ENCODE measurements around the gene RABGAP1L. TPM values are rescaled to one million over a fixed set of nuclear protein-coding genes. Genes with fewer than 3 reads are reported as not detected.

The RABGAP1L gene
- total and polyA plus RNA-seq, 2 donors (not counting 3 experiments of a cell fraction or from before 2014, with no cell fraction given): 6.4 to 22.2 TPM

DNA sequence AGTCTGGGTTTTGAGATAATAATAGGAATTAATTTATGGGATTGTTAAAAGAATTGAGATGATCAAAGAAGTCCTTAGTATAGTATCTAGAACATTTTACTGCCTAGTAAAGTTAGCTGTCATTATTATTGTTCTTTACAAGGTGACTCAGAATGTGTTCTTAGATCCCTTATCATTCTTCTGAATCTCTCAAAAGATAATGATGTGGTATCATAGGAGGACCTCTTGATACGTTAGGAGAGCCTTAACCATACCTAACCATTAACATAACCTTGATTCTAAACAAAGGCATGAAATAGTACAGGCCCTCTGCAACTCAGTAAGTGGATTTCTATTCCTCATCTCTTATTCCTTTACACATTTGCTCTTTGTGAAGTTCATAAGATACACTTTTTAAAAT lies 593.8 kb downstream of the RABGAP1L start:
- H3K4me3 ChIP-seq (replicated peaks in 1 of 3; ENCODE audit: insufficient read depth in 1 of 3, low read depth in 1 of 3, low read length in 3 of 3): no peak overlapping the region
- no peaks in the 10 kb centered on the region for H3K4me1 ChIP-seq (ENCODE audit: control insufficient read depth, extremely low read depth, insufficient read depth, low read length)
- dilution Hi-C loops (cut with MboI; ENCODE audit: extremely low pct_ligation_motif_present, low sequenced_read_pairs): no loop called here
- BruUV-seq (replicated peaks): no TSS peak
- no peaks in the 10 kb centered on the region for H3K36me3 ChIP-seq (ENCODE audit: control insufficient read depth in 2 of 2, extremely low read depth in 1 of 2, insufficient read depth in 2 of 2, low read length in 2 of 2)
- ChIA-PET CTCF (no interaction called here), POLR2A (no interaction called here)
- H3K27ac ChIP-seq (ENCODE audit: insufficient read depth, low read depth, low read length): no peak overlapping the region
- TF ChIP-seq, protein P1, sequence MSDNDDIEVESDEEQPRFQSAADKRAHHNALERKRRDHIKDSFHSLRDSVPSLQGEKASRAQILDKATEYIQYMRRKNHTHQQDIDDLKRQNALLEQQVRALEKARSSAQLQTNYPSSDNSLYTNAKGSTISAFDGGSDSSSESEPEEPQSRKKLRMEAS (IDR thresholded peaks at IDR 0.05; ENCODE audit: insufficient read depth, insufficient read length): no peak
- no peak for TF ChIP-seq JUN (IDR thresholded peaks at IDR 0.05; ENCODE audit: borderline replicate concordance, insufficient read depth, insufficient read length, low read depth)
- no peaks in the 10 kb centered on the region for H3K27me3 ChIP-seq (ENCODE audit: control insufficient read depth in 2 of 2, insufficient read depth in 2 of 2, low read length in 2 of 2)
- intact Hi-C loops (cut with micrococcal nuclease): no loop called here
- no peak overlapping the region for H3K9ac ChIP-seq (replicated peaks; ENCODE audit: extremely low read depth, insufficient read depth, low read length)
- no peaks in the 10 kb centered on the region for H4K20me1 ChIP-seq (replicated peaks; ENCODE audit: control insufficient read depth, extremely low read depth, insufficient read depth, low read length)
- DNase-seq (ENCODE audit: low read depth, low spot score): no peak
- no peaks in the 10 kb centered on the region for H3K9me3 ChIP-seq (replicated peaks; ENCODE audit: control insufficient read depth, insufficient read depth, low read length)
- no peaks in the 10 kb centered on the region for H3K79me2 ChIP-seq (ENCODE audit: control insufficient read depth, insufficient read depth, low read length)
- H3K9me1 ChIP-seq (replicated peaks; ENCODE audit: control insufficient read depth, extremely low read depth, insufficient read depth, low read length): no peaks in the 10 kb centered on the region
- no peak overlapping the region for H2AFZ ChIP-seq (ENCODE audit: low read depth, low read length)
- H3K4me2 ChIP-seq (ENCODE audit: insufficient read depth, low read length): no peak overlapping the region
- no peak for FAIRE-seq

DNA sequence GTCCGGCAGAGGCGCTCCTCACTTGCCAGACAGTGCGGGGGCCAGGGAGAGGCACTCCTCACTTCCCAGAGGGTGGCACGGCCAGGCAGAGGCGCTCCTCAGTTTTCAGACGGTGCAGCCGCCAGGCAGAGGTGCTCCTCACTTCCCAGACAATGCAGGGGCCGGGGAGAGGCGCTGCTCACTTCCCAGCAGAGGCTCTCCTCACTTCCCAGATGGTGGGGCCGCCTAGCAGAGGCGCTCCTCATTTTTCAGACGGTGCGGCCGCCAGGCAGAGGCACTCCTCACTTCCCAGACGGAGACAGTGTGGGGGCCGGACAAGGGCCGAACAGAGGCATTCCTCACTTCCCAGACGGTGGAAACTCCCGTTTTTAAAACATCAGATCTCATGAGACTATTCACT lies 602.0 kb downstream of the RABGAP1L start:
- dilution Hi-C loops (cut with MboI; ENCODE audit: extremely low pct_ligation_motif_present, low sequenced_read_pairs): no loop called here
- DNase-seq (ENCODE audit: low read depth, low spot score) (no peak), FAIRE-seq (no peak)
- BruUV-seq (replicated peaks): no TSS peak
- CTCF ChIA-PET: no interaction called here
- no peak overlapping the region for H3K4me3 ChIP-seq (replicated peaks in 1 of 3; ENCODE audit: insufficient read depth in 1 of 3, low read depth in 1 of 3, low read length in 3 of 3)
- H3K36me3 ChIP-seq (ENCODE audit: control insufficient read depth in 2 of 2, extremely low read depth in 1 of 2, insufficient read depth in 2 of 2, low read length in 2 of 2): no peaks in the 10 kb centered on the region
- H3K9ac ChIP-seq (replicated peaks; ENCODE audit: extremely low read depth, insufficient read depth, low read length): no peak overlapping the region
- H4K20me1 ChIP-seq (replicated peaks; ENCODE audit: control insufficient read depth, extremely low read depth, insufficient read depth, low read length): no peaks in the 10 kb centered on the region
- intact Hi-C loops (cut with micrococcal nuclease): no loop called here
- no peaks in the 10 kb centered on the region for H3K9me3 ChIP-seq (replicated peaks; ENCODE audit: control insufficient read depth, insufficient read depth, low read length)
- TF ChIP-seq, protein P1 (IDR thresholded peaks at IDR 0.05; ENCODE audit: insufficient read depth, insufficient read length): no peak
- no peak for TF ChIP-seq POLR2A (IDR thresholded peaks at IDR 0.05; ENCODE audit: low read depth, low read length)
- TF ChIP-seq, protein P2, sequence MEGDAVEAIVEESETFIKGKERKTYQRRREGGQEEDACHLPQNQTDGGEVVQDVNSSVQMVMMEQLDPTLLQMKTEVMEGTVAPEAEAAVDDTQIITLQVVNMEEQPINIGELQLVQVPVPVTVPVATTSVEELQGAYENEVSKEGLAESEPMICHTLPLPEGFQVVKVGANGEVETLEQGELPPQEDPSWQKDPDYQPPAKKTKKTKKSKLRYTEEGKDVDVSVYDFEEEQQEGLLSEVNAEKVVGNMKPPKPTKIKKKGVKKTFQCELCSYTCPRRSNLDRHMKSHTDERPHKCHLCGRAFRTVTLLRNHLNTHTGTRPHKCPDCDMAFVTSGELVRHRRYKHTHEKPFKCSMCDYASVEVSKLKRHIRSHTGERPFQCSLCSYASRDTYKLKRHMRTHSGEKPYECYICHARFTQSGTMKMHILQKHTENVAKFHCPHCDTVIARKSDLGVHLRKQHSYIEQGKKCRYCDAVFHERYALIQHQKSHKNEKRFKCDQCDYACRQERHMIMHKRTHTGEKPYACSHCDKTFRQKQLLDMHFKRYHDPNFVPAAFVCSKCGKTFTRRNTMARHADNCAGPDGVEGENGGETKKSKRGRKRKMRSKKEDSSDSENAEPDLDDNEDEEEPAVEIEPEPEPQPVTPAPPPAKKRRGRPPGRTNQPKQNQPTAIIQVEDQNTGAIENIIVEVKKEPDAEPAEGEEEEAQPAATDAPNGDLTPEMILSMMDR (IDR thresholded peaks at IDR 0.05; ENCODE audit: extremely low read depth in 1 of 2, insufficient read depth in 1 of 2, low read depth in 1 of 2, low read length in 2 of 2): no peak
- H3K4me2 ChIP-seq (ENCODE audit: insufficient read depth, low read length): no peak overlapping the region
- POLR2A ChIA-PET: no interaction called here
- H3K79me2 ChIP-seq (ENCODE audit: control insufficient read depth, insufficient read depth, low read length): no peaks in the 10 kb centered on the region
- no peak overlapping the region for H2AFZ ChIP-seq (ENCODE audit: low read depth, low read length)
- H3K4me1 ChIP-seq (ENCODE audit: control insufficient read depth, extremely low read depth, insufficient read depth, low read length): no peaks in the 10 kb centered on the region
- H3K27me3 ChIP-seq (ENCODE audit: control insufficient read depth in 2 of 2, insufficient read depth in 2 of 2, low read length in 2 of 2): no peaks in the 10 kb centered on the region
- H3K27ac ChIP-seq (ENCODE audit: insufficient read depth, low read depth, low read length): no peak overlapping the region
- no peaks in the 10 kb centered on the region for H3K9me1 ChIP-seq (replicated peaks; ENCODE audit: control insufficient read depth, extremely low read depth, insufficient read depth, low read length)

All from endothelial cell of umbilical vein (primary cell).